Keratinocyte (primary cell): ENCODE data around the gene SYNJ2. TPM values are rescaled to one million over a fixed set of nuclear protein-coding genes. Genes with fewer than 3 reads are reported as not detected.

Source experiments
- DNase-seq: peaks from one replicate; pipeline ENCODE4 v3.0.0-alpha.2; 2011; ENCODE audit warnings: low read depth, missing footprints, low spot score
- FAIRE-seq: peaks from 2 replicates; lab custom pipeline; 2011; peaks lifted over from hg19 to GRCh38; lab: Jason Lieb, UNC
- H2AFZ ChIP-seq: 2 replicates; pipeline ENCODE4 v1.6.0; 2012; ENCODE audit warnings: low read length, control low read depth, inconsistent platforms; ENCODE audit not compliant: control insufficient read depth
- H3K27ac ChIP-seq: 2 replicates; pipeline ENCODE4 v1.5.1; 2011; ENCODE audit warnings: low read length; ENCODE audit not compliant: control insufficient read depth, insufficient read depth
- H3K27me3 ChIP-seq: 3 replicates; pipeline ENCODE4 v1.6.0; 2011; ENCODE audit warnings: low read length; ENCODE audit not compliant: control insufficient read depth, insufficient read depth; ENCODE audit errors: extremely low read depth
- H3K36me3 ChIP-seq, 2 experiments: 2 replicates in 1 of 2; 3 replicates in 1 of 2; pipeline ENCODE4 v1.5.1; 2011; ENCODE audit warnings: low read length in 2 of 2, mild to moderate bottlenecking in 1 of 2; ENCODE audit not compliant: control insufficient read depth in 2 of 2, insufficient read depth in 2 of 2; ENCODE audit errors: extremely low read depth in 1 of 2
- H3K4me1 ChIP-seq: 3 replicates; pipeline ENCODE4 v1.5.1; 2011; ENCODE audit warnings: low read length; ENCODE audit not compliant: control insufficient read depth, insufficient read depth; ENCODE audit errors: extremely low read depth
- H3K4me2 ChIP-seq: 3 replicates; pipeline ENCODE4 v1.6.0; 2011; ENCODE audit warnings: low read depth, low read length; ENCODE audit not compliant: control insufficient read depth, insufficient read depth; ENCODE audit errors: extremely low read depth
- H3K4me3 ChIP-seq, 3 experiments: fragments of 200-600 bp in 1 of 3; sonication (generic) in 1 of 3; 2 replicates in 2 of 3; 3 replicates in 1 of 3; pipeline ENCODE4 v1.5.1; 2011 to 2016; ENCODE audit warnings: low read length in 3 of 3, mild to moderate bottlenecking in 3 of 3, control low read depth in 2 of 3, inconsistent platforms in 1 of 3, low read depth in 1 of 3, mixed read lengths in 1 of 3, mixed run types in 1 of 3, moderate library complexity in 1 of 3; ENCODE audit not compliant: control insufficient read depth in 2 of 3, insufficient read depth in 2 of 3; ENCODE audit errors: extremely low read depth in 1 of 3
- H3K79me2 ChIP-seq: 2 replicates; pipeline ENCODE4 v1.6.0; 2012; ENCODE audit warnings: low read length; ENCODE audit not compliant: control insufficient read depth, insufficient read depth
- H3K9ac ChIP-seq: 3 replicates; pipeline ENCODE4 v1.6.0; 2011; ENCODE audit warnings: low read length; ENCODE audit not compliant: control insufficient read depth, insufficient read depth; ENCODE audit errors: extremely low read depth
- H3K9me1 ChIP-seq: 3 replicates; pipeline ENCODE4 v1.6.0; 2011; ENCODE audit warnings: low read length; ENCODE audit not compliant: control insufficient read depth, insufficient read depth; ENCODE audit errors: extremely low read depth
- H3K9me3 ChIP-seq: 2 replicates; pipeline ENCODE4 v1.5.1; 2012; ENCODE audit warnings: low read depth, low read length; ENCODE audit not compliant: control insufficient read depth
- H4K20me1 ChIP-seq: 3 replicates; pipeline ENCODE4 v1.6.0; 2011; ENCODE audit warnings: low read length; ENCODE audit not compliant: control insufficient read depth, insufficient read depth; ENCODE audit errors: extremely low read depth
- CTCF ChIP-seq, 3 experiments: IDR thresholded peaks in 1 of 3; conservative IDR thresholded peaks in 1 of 3; optimal IDR thresholded peaks in 1 of 3; 2 replicates in 2 of 3; 3 replicates in 1 of 3; pipeline versions ENCODE3 to v1.5.1; 2011; ENCODE audit warnings: low read length in 3 of 3, mild to moderate bottlenecking in 3 of 3, moderate library complexity in 2 of 3, control low read depth in 1 of 3, inconsistent platforms in 1 of 3; ENCODE audit not compliant: insufficient read depth in 2 of 3; ENCODE audit errors: extremely low read depth in 1 of 3
- EZH2 ChIP-seq: IDR thresholded peaks from one replicate; pipeline ENCODE4 v1.6.1; 2012; ENCODE audit warnings: inconsistent platforms, mild to moderate bottlenecking, low read length, moderate library complexity
- dilution Hi-C: fragments of 300-500 bp; cut with MboI; formaldehyde crosslinking; loops from one replicate; pipeline ENCODE4 v1.7.0; 2020; ENCODE audit warnings: low sequenced_read_pairs; ENCODE audit not compliant: extremely low pct_ligation_motif_present
- polyA plus RNA-seq, 5 experiments: library from polyadenylated mRNA; depleted of rRNA in 3 of 5; stranded (reverse) in 3 of 5; stranded (forward) in 1 of 5; unstranded in 1 of 5; fragments of >200 nt; gene quantifications; 1 replicate in 1 of 5; 2 replicates in 3 of 5; 3 replicates in 1 of 5; pipeline versions ENCODE4 v1.2.1 to v1.2.3, GENCODE V29; 2011 to 2012; ENCODE audit warnings: missing spikeins in 2 of 5, low read depth in 1 of 5, low replicate concordance in 1 of 5

The SYNJ2 gene
- polyA plus RNA-seq, 1 donor (not counting 4 experiments of a cell fraction or from before 2014, with no cell fraction given): 8.6 TPM

- Histone ChIP-seq H2AFZ (no peak overlapping the region), H3K36me3 (peaks cover 40 to 54% of the 10 kb centered on the region in 2 experiments), H3K9me3 (no peaks in the 10 kb centered on the region), H3K27me3 (no peaks in the 10 kb centered on the region), H4K20me1 (no peaks in the 10 kb centered on the region), H3K4me2 (no peak overlapping the region), H3K9ac (no peak overlapping the region), H3K9me1 (no peaks in the 10 kb centered on the region), H3K4me3 (no peak overlapping the region), H3K27ac (no peak overlapping the region), H3K4me1 (no peaks in the 10 kb centered on the region), H3K79me2 (no peaks in the 10 kb centered on the region)
- FAIRE-seq (no peak), DNase-seq (no peak)
- no peak for TF ChIP-seq EZH2
- TF ChIP-seq CTCF (optimal IDR thresholded peaks at IDR 0.05 in 1 of 3, IDR thresholded peaks at IDR 0.05 in 1 of 3, conservative IDR thresholded peaks at IDR 0.05 in 1 of 3; ENCODE audit: extremely low read depth in 1 of 3, insufficient read depth in 2 of 3, low read length in 3 of 3): no peak
- dilution Hi-C loops: no loop called here
Observed at GRCh38 chr6:157941101-157941863, 40.4 kb upstream of the SYNJ2 start.

- no peaks in the 10 kb centered on the region for H3K4me1 ChIP-seq
- DNase-seq (no peak), FAIRE-seq (no peak)
- no peaks in the 10 kb centered on the region for H3K9me1 ChIP-seq
- peaks cover 39 to 55% of the 10 kb centered on the region in 2 experiments for H3K36me3 ChIP-seq
- H3K27ac ChIP-seq: no peak overlapping the region
- no peak overlapping the region for H3K9ac ChIP-seq
- H2AFZ ChIP-seq: no peak overlapping the region
- H3K9me3 ChIP-seq: no peaks in the 10 kb centered on the region
- no peak for TF ChIP-seq EZH2
- TF ChIP-seq CTCF (optimal IDR thresholded peaks at IDR 0.05 in 1 of 3, IDR thresholded peaks at IDR 0.05 in 1 of 3, conservative IDR thresholded peaks at IDR 0.05 in 1 of 3; ENCODE audit: extremely low read depth in 1 of 3, insufficient read depth in 2 of 3, low read length in 3 of 3): no peak
- H3K27me3 ChIP-seq: no peaks in the 10 kb centered on the region
- H3K4me2 ChIP-seq: no peak overlapping the region
- dilution Hi-C loops: no loop called here
- H3K4me3 ChIP-seq: no peak overlapping the region
- no peaks in the 10 kb centered on the region for H3K79me2 ChIP-seq
- no peaks in the 10 kb centered on the region for H4K20me1 ChIP-seq
Observed at GRCh38 chr6:157942351-157942750, 39.3 kb upstream of the SYNJ2 start.
